ENCODE data around the gene UBASH3B. TPM values are rescaled to one million over a fixed set of nuclear protein-coding genes. Genes with fewer than 3 reads are reported as not detected.

The UBASH3B gene
- total and polyA plus RNA-seq, 2 experiments from 2014 or later = 5.1 to 11.1 TPM

DNA sequence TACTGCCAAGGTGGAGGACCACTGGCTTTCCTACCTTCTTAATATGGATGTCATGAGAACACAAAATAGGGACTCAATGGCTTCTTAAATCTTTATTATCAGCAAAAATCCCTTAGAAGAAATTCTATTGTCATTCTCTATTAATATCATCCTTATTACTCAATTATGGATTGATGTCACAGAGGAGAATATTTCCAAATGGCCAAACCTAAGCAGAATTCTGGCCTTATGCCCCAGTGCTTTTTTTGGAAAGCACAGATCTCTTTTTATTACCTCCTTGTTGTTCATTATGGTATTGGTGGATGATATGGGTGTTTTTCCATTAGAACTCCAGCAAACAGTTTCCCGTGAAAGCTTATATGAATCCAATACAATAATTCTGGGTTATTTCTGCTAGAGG is 192.7 kb downstream of the UBASH3B start:
- Histone ChIP-seq H3K79me2 (no peaks in the 10 kb centered on the region), H4K20me1 (ENCODE audit: insufficient read depth, poor library complexity, severe bottlenecking) (no peaks in the 10 kb centered on the region), H3K4me2 (no peak overlapping the region), H3K27ac (no peak overlapping the region), H3K9me2 (replicated peaks; ENCODE audit: insufficient read depth) (no peaks in the 10 kb centered on the region), H3K4me3 (no peak overlapping the region), H2AFZ (no peak overlapping the region), H3K9me3 (ENCODE audit: low read depth) (no peaks in the 10 kb centered on the region), H3K27me3 (no peaks in the 10 kb centered on the region), H3K36me3 (replicated peaks; ENCODE audit: insufficient read depth, low read depth) (no peaks in the 10 kb centered on the region), H3K4me1 (ENCODE audit: insufficient read depth) (no peaks in the 10 kb centered on the region)
- WGBS (ENCODE audit: low lambda C conversion rate, missing lambda C conversion rate) = 89% methylated on average over 1 of the region's 1 CpG
- no peak for DNase-seq (ENCODE audit: low spot score)
- TF ChIP-seq CTCF (IDR thresholded peaks at IDR 0.05; ENCODE audit: poor library complexity) (no peak), EZH2phosphoT487 (IDR thresholded peaks at IDR 0.05; ENCODE audit: low read depth, severe bottlenecking, unreplicated experiment) (no peak), EZH2 (IDR thresholded peaks at IDR 0.05; ENCODE audit: borderline replicate concordance) (no peak)

- H3K9me2 ChIP-seq (replicated peaks; ENCODE audit: insufficient read depth) = no peaks in the 10 kb centered on the region
- no peaks in the 10 kb centered on the region for H3K36me3 ChIP-seq (replicated peaks; ENCODE audit: insufficient read depth, low read depth)
- TF ChIP-seq EZH2 (IDR thresholded peaks at IDR 0.05; ENCODE audit: borderline replicate concordance) = no peak
- no peak for TF ChIP-seq EZH2phosphoT487 (IDR thresholded peaks at IDR 0.05; ENCODE audit: low read depth, severe bottlenecking, unreplicated experiment)
- no peak for TF ChIP-seq CTCF (IDR thresholded peaks at IDR 0.05; ENCODE audit: poor library complexity)
- no peaks in the 10 kb centered on the region for H4K20me1 ChIP-seq (ENCODE audit: insufficient read depth, poor library complexity, severe bottlenecking)
- no peak overlapping the region for H3K4me2 ChIP-seq
- H3K4me1 ChIP-seq (ENCODE audit: insufficient read depth) = no peaks in the 10 kb centered on the region
- WGBS (ENCODE audit: low lambda C conversion rate, missing lambda C conversion rate) = 39% methylated on average over 7 of the region's 7 CpGs
- H2AFZ ChIP-seq = no peak overlapping the region
- no peaks in the 10 kb centered on the region for H3K79me2 ChIP-seq
- peak; percentile 10 for DNase-seq (ENCODE audit: low spot score)
- no peak overlapping the region for H3K4me3 ChIP-seq
- no peaks in the 10 kb centered on the region for H3K9me3 ChIP-seq (ENCODE audit: low read depth)
- H3K27me3 ChIP-seq = no peaks in the 10 kb centered on the region
- H3K27ac ChIP-seq = no peak overlapping the region
Observed at GRCh38 chr11:122850076-122850631, 194.6 kb downstream of the UBASH3B start.

GRCh38 chr11:122851366-122851966 is 195.9 kb downstream of the UBASH3B start:
- Histone ChIP-seq H3K9me3 (ENCODE audit: low read depth) (no peaks in the 10 kb centered on the region), H3K79me2 (no peaks in the 10 kb centered on the region), H4K20me1 (ENCODE audit: insufficient read depth, poor library complexity, severe bottlenecking) (no peaks in the 10 kb centered on the region), H3K4me2 (no peak overlapping the region), H3K4me3 (no peak overlapping the region), H3K36me3 (replicated peaks; ENCODE audit: insufficient read depth, low read depth) (no peaks in the 10 kb centered on the region), H2AFZ (no peak overlapping the region), H3K27me3 (no peaks in the 10 kb centered on the region), H3K4me1 (ENCODE audit: insufficient read depth) (no peaks in the 10 kb centered on the region), H3K27ac (no peak overlapping the region), H3K9me2 (replicated peaks; ENCODE audit: insufficient read depth) (no peaks in the 10 kb centered on the region)
- no peak for DNase-seq (ENCODE audit: low spot score)
- WGBS (ENCODE audit: low lambda C conversion rate, missing lambda C conversion rate) = 84% methylated on average over 12 of the region's 12 CpGs
- TF ChIP-seq EZH2phosphoT487 (IDR thresholded peaks at IDR 0.05; ENCODE audit: low read depth, severe bottlenecking, unreplicated experiment) (no peak), EZH2 (IDR thresholded peaks at IDR 0.05; ENCODE audit: borderline replicate concordance) (no peak), CTCF (IDR thresholded peaks at IDR 0.05; ENCODE audit: poor library complexity) (no peak)
